ENCODE measurements around the gene MICA.
"Not testable (repeated sequence)": the region's sequence is repeated elsewhere in the genome, so short reads cannot be mapped to it uniquely, and the experiment has no call there.

MICA gene

DNA sequence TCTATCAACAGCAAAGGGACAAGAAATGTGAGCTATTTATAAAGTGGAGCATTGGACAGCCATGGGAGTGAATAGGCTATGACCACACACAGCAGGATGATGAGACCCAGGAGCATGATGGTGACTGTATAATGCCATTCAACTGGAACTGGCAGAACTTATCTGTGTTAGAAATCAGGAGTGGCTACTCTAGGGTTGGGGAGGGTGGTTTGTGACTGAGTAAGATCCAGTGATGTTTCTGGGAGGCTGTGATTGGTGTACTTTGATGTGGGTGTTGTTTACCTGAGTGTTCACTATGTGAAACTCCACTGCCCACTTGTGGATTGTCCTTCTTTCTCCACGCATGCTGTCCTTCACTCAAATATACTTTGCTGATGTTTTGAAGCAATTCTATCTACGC, 34.9 kb upstream of the MICA start:
- H3K4me3 ChIP-seq (ENCODE audit: insufficient read length, low read depth) = no peak overlapping the region
- peaks cover 8% of the 10 kb centered on the region for H3K27me3 ChIP-seq (ENCODE audit: insufficient read depth, insufficient read length)

DNA sequence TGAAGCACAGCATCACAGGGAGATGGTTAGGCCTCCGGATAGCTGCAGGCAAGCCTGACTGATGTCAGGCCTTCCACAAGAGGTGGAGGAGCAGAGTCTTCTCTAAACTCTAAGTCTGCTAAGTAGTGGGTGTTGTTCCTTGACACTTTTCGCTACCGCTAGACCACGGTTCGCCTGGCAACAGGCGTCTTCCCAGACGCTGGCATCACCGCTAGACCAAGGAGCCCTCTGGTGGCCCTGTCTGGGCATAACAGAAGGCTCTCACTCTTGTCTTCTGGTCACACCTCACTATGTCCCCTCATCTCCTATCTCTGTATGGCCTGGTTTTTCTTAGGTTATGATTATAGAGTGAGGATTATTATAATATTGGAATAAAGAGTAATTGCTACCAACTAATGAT, 29.3 kb upstream of the MICA start:
- not testable (repeated sequence) for H3K9ac ChIP-seq (ENCODE audit: insufficient read length, low read depth); H3K4me3 ChIP-seq (ENCODE audit: insufficient read length, low read depth); H3K27me3 ChIP-seq (ENCODE audit: insufficient read depth, insufficient read length); H3K4me1 ChIP-seq (ENCODE audit: insufficient read depth, insufficient read length); DNase-seq (ENCODE audit: low read depth, low spot score); H3K9me3 ChIP-seq (ENCODE audit: insufficient read depth, low read length); H3K36me3 ChIP-seq (ENCODE audit: insufficient read depth, insufficient read length, low read length)

More for the DNA sequence above, 34.9 kb upstream of the MICA start:
- no peak for DNase-seq (ENCODE audit: low read depth, low spot score)
- no peak for TF ChIP-seq ZNF274 (IDR thresholded peaks at IDR 0.05; ENCODE audit: low read depth, low read length)
- no peak for TF ChIP-seq SUZ12 (IDR thresholded peaks at IDR 0.05; ENCODE audit: extremely low read depth, insufficient read depth, insufficient read length)
- TF ChIP-seq YY1 (IDR thresholded peaks at IDR 0.05; ENCODE audit: insufficient read depth, insufficient read length) = no peak
- H3K4me1 ChIP-seq (ENCODE audit: insufficient read depth, insufficient read length) = no peaks in the 10 kb centered on the region
- H3K9ac ChIP-seq (ENCODE audit: insufficient read length, low read depth) = no peak overlapping the region
- no peaks in the 10 kb centered on the region for H3K9me3 ChIP-seq (ENCODE audit: insufficient read depth, low read length)
- no peaks in the 10 kb centered on the region for H3K36me3 ChIP-seq (ENCODE audit: insufficient read depth, insufficient read length, low read length)

DNA sequence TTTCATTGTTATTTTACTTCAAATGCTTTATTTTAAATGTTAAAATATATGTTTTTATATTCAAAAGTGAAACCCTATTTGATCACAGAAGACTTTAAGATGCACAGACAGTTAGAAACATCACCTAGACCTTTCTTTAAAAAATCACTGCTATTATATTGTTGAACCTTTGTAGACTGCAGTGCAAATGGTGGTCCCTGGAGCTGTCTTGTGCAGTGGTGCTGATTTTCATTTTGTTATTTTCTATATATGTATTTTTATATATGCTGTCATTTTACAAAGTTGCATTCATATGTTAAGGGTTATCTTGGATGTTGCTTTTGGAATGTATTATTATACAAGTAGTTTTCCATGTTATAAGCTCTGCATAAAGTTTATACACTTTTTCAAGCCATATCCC, 27.7 kb upstream of the MICA start:
- TF ChIP-seq YY1 (IDR thresholded peaks at IDR 0.05; ENCODE audit: insufficient read depth, insufficient read length) (no peak), SUZ12 (IDR thresholded peaks at IDR 0.05; ENCODE audit: extremely low read depth, insufficient read depth, insufficient read length) (no peak), ZNF274 (IDR thresholded peaks at IDR 0.05; ENCODE audit: low read depth, low read length) (no peak)
- no peaks in the 10 kb centered on the region for H3K27me3 ChIP-seq (ENCODE audit: insufficient read depth, insufficient read length)
- no peaks in the 10 kb centered on the region for H3K4me1 ChIP-seq (ENCODE audit: insufficient read depth, insufficient read length)
- no peak for DNase-seq (ENCODE audit: low read depth, low spot score)
- H3K4me3 ChIP-seq (ENCODE audit: insufficient read length, low read depth) = no peak overlapping the region
- no peaks in the 10 kb centered on the region for H3K36me3 ChIP-seq (ENCODE audit: insufficient read depth, insufficient read length, low read length)
- no peak overlapping the region for H3K9ac ChIP-seq (ENCODE audit: insufficient read length, low read depth)
- H3K9me3 ChIP-seq (ENCODE audit: insufficient read depth, low read length) = no peaks in the 10 kb centered on the region

DNA sequence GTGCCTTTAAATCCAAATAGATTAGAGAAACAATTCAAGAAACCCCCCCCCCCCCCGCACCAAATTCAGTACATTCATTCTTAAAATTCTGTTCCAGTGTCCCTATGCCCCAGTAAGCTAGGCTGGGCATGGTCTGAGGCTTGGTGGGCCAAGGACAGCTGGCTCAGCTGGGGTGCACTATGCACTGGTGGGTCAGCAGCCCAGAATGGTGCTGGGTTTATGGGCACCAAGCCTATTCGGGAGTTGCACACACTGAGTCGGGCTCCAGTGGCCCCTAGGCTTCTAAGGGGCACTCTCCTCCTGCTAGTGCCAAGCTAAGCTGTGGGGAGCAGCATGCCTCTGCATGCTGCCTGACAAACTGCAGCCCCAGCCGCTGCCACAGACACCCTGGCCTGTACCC, 26.4 kb upstream of the MICA start:
- H3K27me3 ChIP-seq (ENCODE audit: insufficient read depth, insufficient read length) = no peaks in the 10 kb centered on the region
- H3K36me3 ChIP-seq (ENCODE audit: insufficient read depth, insufficient read length, low read length) = no peaks in the 10 kb centered on the region
- H3K9me3 ChIP-seq (ENCODE audit: insufficient read depth, low read length) = no peaks in the 10 kb centered on the region
- no peaks in the 10 kb centered on the region for H3K4me1 ChIP-seq (ENCODE audit: insufficient read depth, insufficient read length)
- TF ChIP-seq YY1 (IDR thresholded peaks at IDR 0.05; ENCODE audit: insufficient read depth, insufficient read length) (no peak), SUZ12 (IDR thresholded peaks at IDR 0.05; ENCODE audit: extremely low read depth, insufficient read depth, insufficient read length) (no peak), ZNF274 (IDR thresholded peaks at IDR 0.05; ENCODE audit: low read depth, low read length) (no peak)
- no peak for DNase-seq (ENCODE audit: low read depth, low spot score)
- no peak overlapping the region for H3K4me3 ChIP-seq (ENCODE audit: insufficient read length, low read depth)
- H3K9ac ChIP-seq (ENCODE audit: insufficient read length, low read depth) = no peak overlapping the region

DNA sequence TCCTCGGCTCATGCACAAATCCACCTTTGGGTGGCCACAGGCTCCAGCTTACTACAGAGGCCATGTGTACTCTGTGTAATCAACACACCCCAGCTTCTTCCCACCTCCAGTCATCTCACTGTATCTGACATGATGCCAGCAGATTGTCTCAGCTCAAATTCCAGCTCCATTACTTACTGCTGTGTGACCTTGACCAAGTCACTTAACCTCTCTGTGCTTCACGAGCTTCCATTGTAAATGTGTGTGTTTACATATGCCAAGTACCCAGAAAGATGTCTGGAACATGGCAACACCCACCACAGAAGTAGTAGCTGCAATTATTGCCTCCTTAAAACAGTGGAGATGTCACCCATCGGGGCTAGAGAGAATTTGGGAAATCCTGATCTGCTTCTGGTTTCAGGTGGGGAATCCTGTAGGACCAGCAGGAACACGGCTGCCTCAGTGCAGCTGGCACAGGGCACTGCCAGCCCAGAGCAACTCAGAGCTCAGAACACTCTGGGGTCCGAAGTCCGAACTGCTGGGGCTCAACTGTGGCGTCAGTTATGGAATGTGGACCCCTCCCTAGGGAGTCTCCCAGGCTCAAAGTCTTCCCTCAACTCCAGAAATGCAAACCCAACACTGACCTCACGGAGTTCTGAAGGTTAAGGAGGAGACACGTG, 25.2 kb upstream of the MICA start:
- H3K9ac ChIP-seq (ENCODE audit: insufficient read length, low read depth) = no peak overlapping the region
- TF ChIP-seq SUZ12 (IDR thresholded peaks at IDR 0.05; ENCODE audit: extremely low read depth, insufficient read depth, insufficient read length) (no peak), YY1 (IDR thresholded peaks at IDR 0.05; ENCODE audit: insufficient read depth, insufficient read length) (no peak), ZNF274 (IDR thresholded peaks at IDR 0.05; ENCODE audit: low read depth, low read length) (no peak)
- H3K36me3 ChIP-seq (ENCODE audit: insufficient read depth, insufficient read length, low read length) = no peaks in the 10 kb centered on the region
- H3K9me3 ChIP-seq (ENCODE audit: insufficient read depth, low read length) = no peaks in the 10 kb centered on the region
- H3K4me1 ChIP-seq (ENCODE audit: insufficient read depth, insufficient read length) = no peaks in the 10 kb centered on the region
- DNase-seq (ENCODE audit: low read depth, low spot score) = no peak
- H3K4me3 ChIP-seq (ENCODE audit: insufficient read length, low read depth) = no peak overlapping the region
- no peaks in the 10 kb centered on the region for H3K27me3 ChIP-seq (ENCODE audit: insufficient read depth, insufficient read length)

DNA sequence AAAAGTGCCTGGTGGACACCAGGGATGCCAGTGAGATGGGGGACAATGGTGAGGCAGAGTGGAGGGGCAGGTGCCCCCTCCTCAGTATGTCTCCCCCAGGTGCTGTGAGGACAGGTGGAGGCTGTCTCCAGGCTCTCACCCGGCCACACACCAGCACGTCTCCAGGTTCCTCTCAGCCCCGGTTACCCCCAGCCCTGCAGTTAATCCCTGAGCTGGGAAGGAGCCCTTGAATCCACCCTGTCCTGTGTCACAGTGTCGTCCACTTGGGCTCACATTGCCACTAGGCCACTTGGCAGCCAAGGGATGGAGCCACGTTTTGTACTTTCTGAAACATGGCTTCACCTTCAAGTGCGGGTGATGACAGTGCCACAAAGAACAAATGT, 24.7 kb upstream of the MICA start:
- no peaks in the 10 kb centered on the region for H3K4me1 ChIP-seq (ENCODE audit: insufficient read depth, insufficient read length)
- no peak for TF ChIP-seq SUZ12 (IDR thresholded peaks at IDR 0.05; ENCODE audit: extremely low read depth, insufficient read depth, insufficient read length)
- TF ChIP-seq ZNF274 (IDR thresholded peaks at IDR 0.05; ENCODE audit: low read depth, low read length) = no peak
- TF ChIP-seq YY1 (IDR thresholded peaks at IDR 0.05; ENCODE audit: insufficient read depth, insufficient read length) = no peak
- H3K36me3 ChIP-seq (ENCODE audit: insufficient read depth, insufficient read length, low read length) = no peaks in the 10 kb centered on the region
- no peaks in the 10 kb centered on the region for H3K27me3 ChIP-seq (ENCODE audit: insufficient read depth, insufficient read length)
- no peak for DNase-seq (ENCODE audit: low read depth, low spot score)
- no peaks in the 10 kb centered on the region for H3K9me3 ChIP-seq (ENCODE audit: insufficient read depth, low read length)
- no peak overlapping the region for H3K9ac ChIP-seq (ENCODE audit: insufficient read length, low read depth)
- no peak overlapping the region for H3K4me3 ChIP-seq (ENCODE audit: insufficient read length, low read depth)

DNA sequence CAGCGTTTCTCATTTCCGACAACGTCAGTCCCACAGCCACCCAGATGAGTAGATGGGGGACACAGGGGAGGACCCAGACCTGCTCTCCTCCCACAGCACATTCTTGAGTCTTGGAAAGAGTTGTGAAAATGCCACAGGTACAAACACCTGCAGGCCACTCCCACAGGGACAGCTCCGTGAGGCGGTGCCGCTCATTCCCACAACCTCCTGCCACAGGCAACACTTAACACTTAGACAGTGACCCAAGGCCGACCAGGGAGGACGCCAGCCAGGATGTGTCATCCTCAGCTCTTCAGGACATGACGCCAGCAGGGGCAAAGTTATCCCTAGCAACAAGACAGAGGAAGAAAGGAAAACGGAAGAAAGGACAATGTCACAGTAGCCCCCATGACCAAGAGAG, 23.5 kb upstream of the MICA start:
- no peaks in the 10 kb centered on the region for H3K9me3 ChIP-seq (ENCODE audit: insufficient read depth, low read length)
- DNase-seq (ENCODE audit: low read depth, low spot score) = no peak
- TF ChIP-seq SUZ12 (IDR thresholded peaks at IDR 0.05; ENCODE audit: extremely low read depth, insufficient read depth, insufficient read length) (no peak), YY1 (IDR thresholded peaks at IDR 0.05; ENCODE audit: insufficient read depth, insufficient read length) (no peak), ZNF274 (IDR thresholded peaks at IDR 0.05; ENCODE audit: low read depth, low read length) (no peak)
- H3K9ac ChIP-seq (ENCODE audit: insufficient read length, low read depth) = no peak overlapping the region
- H3K4me1 ChIP-seq (ENCODE audit: insufficient read depth, insufficient read length) = no peaks in the 10 kb centered on the region
- no peak overlapping the region for H3K4me3 ChIP-seq (ENCODE audit: insufficient read length, low read depth)
- no peaks in the 10 kb centered on the region for H3K27me3 ChIP-seq (ENCODE audit: insufficient read depth, insufficient read length)
- H3K36me3 ChIP-seq (ENCODE audit: insufficient read depth, insufficient read length, low read length) = no peaks in the 10 kb centered on the region

DNA sequence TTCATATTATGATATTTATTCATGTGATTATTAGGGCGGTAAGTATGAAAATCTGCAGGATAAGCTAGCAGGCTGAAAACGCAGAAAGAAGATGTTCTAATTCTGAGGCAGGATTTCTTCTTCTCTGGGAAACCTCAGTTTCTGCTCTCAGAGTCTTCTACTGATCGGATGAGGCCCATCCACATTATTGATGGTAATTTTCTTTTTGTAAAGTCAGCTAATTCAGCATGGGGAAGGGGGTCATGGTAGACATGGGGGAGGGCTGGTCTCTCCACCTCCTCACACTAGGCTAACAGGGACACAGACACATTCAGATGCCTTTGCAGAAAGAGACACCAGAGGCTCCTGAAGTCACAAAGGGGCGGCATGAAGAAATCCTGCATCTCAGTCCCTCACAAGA, 21.7 kb upstream of the MICA start:
- Histone ChIP-seq H3K9me3 (ENCODE audit: insufficient read depth, low read length) (no peaks in the 10 kb centered on the region), H3K9ac (ENCODE audit: insufficient read length, low read depth) (no peak overlapping the region), H3K4me1 (ENCODE audit: insufficient read depth, insufficient read length) (no peaks in the 10 kb centered on the region), H3K36me3 (ENCODE audit: insufficient read depth, insufficient read length, low read length) (no peaks in the 10 kb centered on the region), H3K4me3 (ENCODE audit: insufficient read length, low read depth) (no peak overlapping the region), H3K27me3 (ENCODE audit: insufficient read depth, insufficient read length) (no peaks in the 10 kb centered on the region)
- TF ChIP-seq ZNF274 (IDR thresholded peaks at IDR 0.05; ENCODE audit: low read depth, low read length) (no peak), YY1 (IDR thresholded peaks at IDR 0.05; ENCODE audit: insufficient read depth, insufficient read length) (no peak), SUZ12 (IDR thresholded peaks at IDR 0.05; ENCODE audit: extremely low read depth, insufficient read depth, insufficient read length) (no peak)
- DNase-seq (ENCODE audit: low read depth, low spot score) = no peak
